OCI-LY1 (cell line): Measurements from ENCODE around the gene KIFAP3.

ENCODE experiments used
- H2AFZ ChIP-seq: fragments of 200-600 bp; sonication (generic), shearing (Covaris generic); 2 replicates; pipeline ENCODE4 v1.6.0; 2014; ENCODE audit warnings: antibody characterized with exemption, mild to moderate bottlenecking, low read length
- H3F3A ChIP-seq: fragments of 200-600 bp; sonication (generic), shearing (Covaris generic); 2 replicates; pipeline ENCODE4 v1.6.0; 2014; ENCODE audit warnings: mild to moderate bottlenecking, antibody characterized with exemption, low read length, moderate library complexity; ENCODE audit not compliant: insufficient read depth
- H3K27ac ChIP-seq: fragments of 200-600 bp; sonication (generic); 2 replicates; pipeline ENCODE4 v1.5.1; 2014; ENCODE audit warnings: low read length, mixed run types, mild to moderate bottlenecking, low read depth; ENCODE audit not compliant: poor library complexity, severe bottlenecking
- H3K27me3 ChIP-seq: fragments of 200-600 bp; sonication (generic); 2 replicates; pipeline ENCODE4 v1.6.0; 2014; ENCODE audit warnings: antibody characterized with exemption, mild to moderate bottlenecking, low read length, moderate library complexity; ENCODE audit not compliant: insufficient read depth
- H3K36me3 ChIP-seq: fragments of 200-600 bp; sonication (generic); 2 replicates; pipeline ENCODE4 v1.6.1; 2014; ENCODE audit warnings: mild to moderate bottlenecking, antibody characterized with exemption, low read length, moderate library complexity, mixed read lengths; ENCODE audit not compliant: insufficient read depth
- H3K4me1 ChIP-seq: fragments of 200-600 bp; sonication (generic); 2 replicates; pipeline ENCODE4 v1.5.1; 2014; ENCODE audit warnings: mild to moderate bottlenecking, low read length, moderate library complexity; ENCODE audit not compliant: insufficient read depth, severe bottlenecking
- H3K4me2 ChIP-seq: fragments of 200-600 bp; sonication (generic), shearing (Covaris generic); 2 replicates; pipeline ENCODE4 v1.6.1; 2014; ENCODE audit warnings: low read length
- H3K4me3 ChIP-seq: fragments of 200-600 bp; sonication (generic); 2 replicates; pipeline ENCODE4 v1.5.1; 2014; ENCODE audit warnings: low read length, low read depth, mild to moderate bottlenecking, mixed read lengths; ENCODE audit not compliant: poor library complexity, severe bottlenecking
- H3K79me2 ChIP-seq: fragments of 200-600 bp; shearing (Covaris generic); 2 replicates; pipeline ENCODE4 v1.6.1; 2016; ENCODE audit warnings: mixed run types, low read length, mixed read lengths; ENCODE audit not compliant: insufficient read depth
- H3K9ac ChIP-seq: fragments of 200-600 bp; sonication (generic), shearing (Covaris generic); 2 replicates; pipeline ENCODE4 v1.6.1; 2014; ENCODE audit warnings: mild to moderate bottlenecking, low read length, mixed read lengths
- H3K9me2 ChIP-seq: fragments of 200-600 bp; sonication (generic), shearing (Covaris generic); 2 replicates; pipeline ENCODE4 v1.6.1; 2014; ENCODE audit warnings: low read depth, mild to moderate bottlenecking, low read length, mixed read lengths
- H3K9me3 ChIP-seq: fragments of 200-600 bp; shearing (Covaris generic); 2 replicates; pipeline ENCODE4 v1.6.1; 2014; ENCODE audit warnings: low read length, mixed read lengths
- H4K20me1 ChIP-seq: fragments of 200-600 bp; sonication (generic), shearing (Covaris generic); 2 replicates; pipeline ENCODE4 v1.6.0; 2016; ENCODE audit warnings: mild to moderate bottlenecking, low read length; ENCODE audit not compliant: insufficient read depth
- EZH2 ChIP-seq: fragments of 200-600 bp; sonication (generic), shearing (Covaris generic); IDR thresholded peaks from 2 replicates; pipeline ENCODE4 v1.8.0; 2017; ENCODE audit warnings: borderline replicate concordance, mixed run types, mild to moderate bottlenecking, antibody characterized with exemption, low read length, moderate library complexity, mixed read lengths
- TF ChIP-seq, protein P1 (sequence below): fragments of 200-600 bp; sonication (generic), shearing (Covaris generic); IDR thresholded peaks from 2 replicates; pipeline ENCODE4 v1.5.1; 2017; ENCODE audit warnings: mild to moderate bottlenecking, antibody characterized with exemption, low read length, moderate library complexity, mixed read lengths

The KIFAP3 gene

DNA sequence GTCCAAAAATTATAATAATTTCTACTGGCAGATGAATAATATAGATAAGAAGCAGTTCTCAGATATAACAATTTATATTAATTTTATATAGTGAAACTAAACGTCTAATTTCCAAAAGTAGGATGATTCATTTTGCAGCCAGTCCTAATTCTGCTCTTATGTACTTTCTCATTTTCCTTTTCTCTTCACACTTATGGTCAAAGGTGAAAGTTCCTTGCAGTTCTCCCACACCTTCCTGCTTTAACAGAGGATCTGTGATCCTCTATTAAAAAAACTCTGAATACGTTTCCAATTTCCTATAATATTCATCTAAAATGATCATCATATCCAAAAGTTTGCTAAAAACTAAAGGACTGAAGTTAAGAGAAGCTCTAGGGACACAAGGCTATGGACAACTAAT is 78.5 kb downstream of the KIFAP3 start:
- H3K4me3 ChIP-seq, result no peak overlapping the region
- no peaks in the 10 kb centered on the region for H4K20me1 ChIP-seq
- no peaks in the 10 kb centered on the region for H3K9me2 ChIP-seq
- no peak overlapping the region for H2AFZ ChIP-seq
- no peaks in the 10 kb centered on the region for H3K9me3 ChIP-seq
- H3K79me2 ChIP-seq, result no peaks in the 10 kb centered on the region
- no peaks in the 10 kb centered on the region for H3K4me1 ChIP-seq
- H3K9ac ChIP-seq, result no peak overlapping the region
- H3K36me3 ChIP-seq, result no peaks in the 10 kb centered on the region
- no peak overlapping the region for H3K27ac ChIP-seq
- no peaks in the 10 kb centered on the region for H3F3A ChIP-seq
- H3K27me3 ChIP-seq, result no peaks in the 10 kb centered on the region
- no peak for TF ChIP-seq EZH2
- TF ChIP-seq, protein P1, sequence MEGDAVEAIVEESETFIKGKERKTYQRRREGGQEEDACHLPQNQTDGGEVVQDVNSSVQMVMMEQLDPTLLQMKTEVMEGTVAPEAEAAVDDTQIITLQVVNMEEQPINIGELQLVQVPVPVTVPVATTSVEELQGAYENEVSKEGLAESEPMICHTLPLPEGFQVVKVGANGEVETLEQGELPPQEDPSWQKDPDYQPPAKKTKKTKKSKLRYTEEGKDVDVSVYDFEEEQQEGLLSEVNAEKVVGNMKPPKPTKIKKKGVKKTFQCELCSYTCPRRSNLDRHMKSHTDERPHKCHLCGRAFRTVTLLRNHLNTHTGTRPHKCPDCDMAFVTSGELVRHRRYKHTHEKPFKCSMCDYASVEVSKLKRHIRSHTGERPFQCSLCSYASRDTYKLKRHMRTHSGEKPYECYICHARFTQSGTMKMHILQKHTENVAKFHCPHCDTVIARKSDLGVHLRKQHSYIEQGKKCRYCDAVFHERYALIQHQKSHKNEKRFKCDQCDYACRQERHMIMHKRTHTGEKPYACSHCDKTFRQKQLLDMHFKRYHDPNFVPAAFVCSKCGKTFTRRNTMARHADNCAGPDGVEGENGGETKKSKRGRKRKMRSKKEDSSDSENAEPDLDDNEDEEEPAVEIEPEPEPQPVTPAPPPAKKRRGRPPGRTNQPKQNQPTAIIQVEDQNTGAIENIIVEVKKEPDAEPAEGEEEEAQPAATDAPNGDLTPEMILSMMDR, result no peak
- H3K4me2 ChIP-seq, result no peak overlapping the region

- no peak overlapping the region for H3K9ac ChIP-seq
- no peaks in the 10 kb centered on the region for H3K9me2 ChIP-seq
- TF ChIP-seq, protein P1, result no peak
- no peak for TF ChIP-seq EZH2
- no peaks in the 10 kb centered on the region for H3K9me3 ChIP-seq
- no peaks in the 10 kb centered on the region for H3K4me1 ChIP-seq
- H4K20me1 ChIP-seq, result no peaks in the 10 kb centered on the region
- no peaks in the 10 kb centered on the region for H3K36me3 ChIP-seq
- H2AFZ ChIP-seq, result no peak overlapping the region
- H3K79me2 ChIP-seq, result no peaks in the 10 kb centered on the region
- no peaks in the 10 kb centered on the region for H3K27me3 ChIP-seq
- H3K4me3 ChIP-seq, result no peak overlapping the region
- no peak overlapping the region for H3K27ac ChIP-seq
- H3F3A ChIP-seq, result no peaks in the 10 kb centered on the region
- H3K4me2 ChIP-seq, result no peak overlapping the region
Measured at GRCh38 chr1:169989246-169989645, 85.2 kb downstream of the KIFAP3 start.

DNA sequence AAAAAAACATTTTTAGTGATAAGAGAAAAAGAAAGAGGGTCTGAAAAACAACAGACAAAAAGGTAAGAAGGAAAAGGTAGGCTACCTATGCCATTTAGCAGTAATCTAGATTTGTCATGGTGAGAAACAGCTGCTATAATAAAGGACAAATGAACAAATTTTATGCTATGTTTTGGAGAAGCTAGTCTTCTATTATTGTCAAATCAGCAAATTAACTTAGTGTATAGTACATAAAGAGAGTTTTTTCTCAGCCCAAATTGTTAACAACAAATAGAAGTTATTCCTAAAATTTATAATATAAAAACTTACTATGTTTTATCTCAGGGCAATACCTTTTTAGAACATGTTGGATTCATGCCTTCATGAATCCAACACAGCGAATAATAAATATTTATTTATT is 88.7 kb downstream of the KIFAP3 start:
- Histone ChIP-seq H3K4me1 (no peaks in the 10 kb centered on the region), H3K36me3 (no peaks in the 10 kb centered on the region), H3K9me3 (no peaks in the 10 kb centered on the region), H3K9me2 (0 out of 2 replicates have a peak, but pooled peaks cover 3% of the 10 kb centered on the region), H3K9ac (no peak overlapping the region), H3K27me3 (no peaks in the 10 kb centered on the region), H3K79me2 (no peaks in the 10 kb centered on the region), H2AFZ (no peak overlapping the region), H3K27ac (no peak overlapping the region), H3F3A (no peaks in the 10 kb centered on the region), H3K4me3 (no peak overlapping the region), H4K20me1 (no peaks in the 10 kb centered on the region), H3K4me2 (no peak overlapping the region)
- TF ChIP-seq, protein P1, result no peak
- no peak for TF ChIP-seq EZH2
